Inferior parietal cortex (tissue), 1 donor: ENCODE results near the gene TMEM164.

Experiments
- DNase-seq: peaks from one replicate; pipeline ENCODE4 v3.0.0-alpha.2; 2016; ENCODE audit errors: extremely low spot score

TMEM164 gene

DNA sequence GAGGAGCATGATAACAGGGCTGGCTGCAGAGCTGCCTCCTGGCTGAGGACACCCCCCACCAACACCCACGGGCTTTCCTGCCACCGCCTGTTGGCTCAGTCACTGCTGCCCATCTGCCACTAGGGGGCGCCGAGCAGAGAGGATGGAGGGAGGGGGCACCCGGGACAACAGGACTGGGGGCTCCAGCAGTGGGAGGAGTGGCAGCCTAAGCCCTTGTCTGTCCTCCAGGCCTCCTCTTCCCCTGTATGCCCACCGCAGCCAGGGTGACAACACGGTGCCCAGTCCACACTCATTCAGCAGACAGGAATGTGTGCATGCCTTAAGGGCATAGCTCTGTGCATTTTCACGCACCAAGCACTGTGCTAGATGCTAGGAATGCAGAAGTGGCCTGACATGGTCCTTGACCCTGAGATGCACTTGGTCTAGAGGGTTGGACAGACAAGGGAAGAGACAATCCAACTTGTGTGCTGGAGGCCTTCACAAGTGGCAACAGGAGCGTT is 165.1 kb downstream of the TMEM164 start:
- no peak for DNase-seq

GRCh38 chrX:110168585-110168984 is 165.7 kb downstream of the TMEM164 start:
- DNase-seq = peak; percentile 17

- DNase-seq = no peak
These were observed 167.1 kb downstream of the TMEM164 start for GRCh38 chrX:110170029-110170428.

DNA sequence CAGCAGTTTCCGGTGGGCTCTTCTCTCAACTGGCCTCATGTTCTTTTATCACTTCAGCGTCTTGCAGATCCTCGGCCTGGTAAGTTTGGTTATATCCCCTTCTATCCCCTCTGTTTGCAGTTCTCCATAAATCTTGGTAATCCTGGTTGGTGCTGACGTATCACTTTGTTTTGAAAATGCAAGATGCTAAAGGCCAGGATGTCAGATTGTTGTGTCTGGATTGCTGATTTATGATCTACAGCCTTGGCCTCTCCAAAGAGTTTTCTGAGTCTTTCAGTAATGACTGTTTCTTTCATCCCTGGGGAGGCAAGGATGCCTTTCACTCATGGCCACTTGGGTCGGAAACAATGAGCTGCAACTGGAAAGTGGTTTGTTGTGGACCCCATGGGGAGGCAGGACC is 168.5 kb downstream of the TMEM164 start:
- no peak for DNase-seq

DNA sequence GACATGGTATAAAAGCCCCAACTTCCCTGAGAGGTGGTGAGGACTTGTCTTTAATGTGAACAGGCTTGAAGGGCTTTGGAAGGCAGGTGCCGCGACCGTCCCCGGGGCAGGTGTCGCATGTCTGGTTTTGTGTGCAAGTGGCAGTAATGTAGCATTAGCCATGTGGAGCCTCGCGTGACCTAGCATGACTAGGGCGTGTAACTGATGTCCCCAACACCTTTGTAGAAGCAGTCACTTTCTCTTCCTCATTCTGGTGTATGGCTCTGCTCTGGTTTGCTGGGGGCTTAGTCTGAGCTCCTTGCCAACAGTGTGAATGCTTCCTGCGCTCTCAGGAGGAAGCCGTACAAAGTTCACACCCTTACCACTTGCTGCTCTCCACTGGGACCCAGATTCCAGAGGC is 169.3 kb downstream of the TMEM164 start:
- DNase-seq = no peak

- no peak for DNase-seq
These were observed 170.6 kb downstream of the TMEM164 start for GRCh38 chrX:110173192-110174175.

DNA sequence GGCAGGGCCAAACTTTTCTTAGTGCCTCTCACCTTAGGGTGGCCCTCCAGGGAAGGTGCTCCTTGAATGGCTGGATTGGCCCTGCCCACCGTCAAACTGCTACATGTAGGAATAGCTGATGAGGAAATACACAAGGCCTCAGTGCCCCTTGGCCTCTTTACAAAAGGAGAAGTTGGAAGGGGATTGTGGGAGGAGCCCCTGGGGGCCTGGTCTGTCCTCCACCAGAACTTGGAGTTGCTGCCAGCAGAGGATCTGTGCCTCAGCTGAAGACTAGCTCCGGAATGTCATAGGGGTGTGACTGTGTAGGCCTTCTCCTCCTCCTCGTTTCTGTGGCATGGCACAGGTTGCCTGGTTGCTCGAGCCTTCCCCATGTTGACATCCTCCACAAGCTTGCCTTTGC is 172.2 kb downstream of the TMEM164 start:
- no peak for DNase-seq

DNA sequence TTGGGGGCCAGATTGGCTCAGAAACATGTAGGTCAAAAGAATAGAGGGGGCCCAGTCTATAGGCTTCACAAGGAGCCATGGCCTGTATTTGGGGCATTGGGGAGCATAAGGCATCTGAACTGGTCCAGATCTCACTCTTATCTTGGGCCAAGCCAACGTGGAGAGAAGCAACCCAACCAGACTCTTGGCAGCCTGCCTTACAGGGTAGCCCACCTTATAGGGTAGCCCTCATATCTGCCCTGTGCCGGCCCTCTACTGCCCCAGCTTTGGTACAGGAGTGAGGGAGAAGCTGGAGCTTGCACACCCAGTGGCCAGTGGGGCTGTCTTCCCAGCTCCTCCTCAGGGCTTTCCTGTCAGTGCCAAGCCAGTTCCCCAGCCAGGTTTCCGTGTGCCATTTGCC is 172.8 kb downstream of the TMEM164 start:
- no peak for DNase-seq

- DNase-seq = peak; percentile 35
These were observed 175.4 kb downstream of the TMEM164 start for GRCh38 chrX:110178179-110178865.

GRCh38 chrX:110180176-110180927 is 177.4 kb downstream of the TMEM164 start:
- DNase-seq = no peak

GRCh38 chrX:110180928-110181310 is 178.0 kb downstream of the TMEM164 start:
- no peak for DNase-seq

DNA sequence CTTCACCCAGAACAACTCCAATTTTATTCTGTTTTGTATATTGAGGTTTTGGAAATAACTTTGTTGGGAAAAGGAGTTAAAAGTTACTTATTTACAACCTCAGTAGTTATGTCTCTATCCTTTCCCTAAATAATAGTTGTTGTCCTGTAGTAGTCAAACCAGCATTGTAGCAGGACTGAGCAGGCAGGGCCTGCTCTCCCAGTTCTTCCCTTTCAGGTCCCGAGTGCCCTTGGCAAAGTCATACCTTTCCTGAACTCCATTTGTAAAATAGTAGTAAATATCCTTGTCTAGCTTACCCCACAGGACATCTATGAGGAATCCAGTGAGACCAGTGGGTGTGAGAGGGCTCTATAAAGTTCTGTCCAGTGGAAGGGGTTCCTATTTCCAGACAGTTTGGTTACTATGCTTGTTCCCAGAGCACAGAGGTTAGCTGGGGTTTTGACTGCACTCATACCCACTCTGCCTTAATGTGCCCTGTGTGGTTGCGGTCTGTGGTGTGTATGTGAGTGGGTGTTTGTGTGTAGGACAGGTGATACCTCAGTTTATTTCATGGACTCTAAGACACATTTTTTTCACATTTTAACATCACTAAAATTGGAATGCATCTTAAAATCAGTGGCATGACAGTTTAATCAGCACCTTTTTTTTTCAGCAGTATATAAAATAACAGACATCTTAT is 178.7 kb downstream of the TMEM164 start:
- no peak for DNase-seq

DNA sequence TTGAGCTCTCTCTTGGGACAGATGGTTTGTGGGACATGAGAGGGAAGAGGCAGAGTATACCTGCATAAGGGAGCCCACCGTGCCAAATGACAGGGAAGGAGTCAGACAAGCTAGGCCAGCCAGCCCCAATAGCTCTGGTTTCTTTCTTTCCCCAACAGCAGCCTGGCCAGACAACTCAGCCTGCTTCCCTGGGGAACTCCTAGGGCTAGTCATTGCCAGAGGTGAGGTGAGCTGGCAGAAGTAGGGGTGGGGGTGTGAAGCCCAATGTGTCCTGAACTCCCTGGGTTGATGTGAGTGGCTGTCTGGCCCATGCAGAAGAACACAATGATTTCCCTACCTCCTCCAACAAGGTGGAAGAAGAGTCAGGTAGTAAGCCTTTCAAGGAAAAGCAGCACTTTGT is 179.4 kb downstream of the TMEM164 start:
- no peak for DNase-seq

DNA sequence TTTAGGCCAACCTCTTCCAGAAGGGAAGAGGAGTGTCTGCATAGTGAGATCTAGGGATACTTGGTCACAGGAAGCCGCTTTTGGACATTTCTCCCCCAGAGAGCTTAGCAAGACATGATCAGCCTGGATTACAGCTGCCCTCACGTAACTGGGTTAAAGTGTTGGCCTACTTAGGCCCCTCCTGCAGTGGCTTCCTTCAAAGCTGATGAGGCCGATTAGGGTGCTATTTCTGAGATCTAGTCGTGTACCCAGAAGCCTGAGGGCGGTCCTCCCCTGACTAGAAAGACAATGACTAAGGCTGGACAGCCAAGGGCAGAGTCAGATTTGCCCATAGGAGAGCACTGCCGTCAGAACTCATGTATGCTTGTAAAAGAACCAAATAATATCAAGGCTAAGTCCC is 180.0 kb downstream of the TMEM164 start:
- DNase-seq = no peak

GRCh38 chrX:110183314-110183713 is 180.4 kb downstream of the TMEM164 start:
- no peak for DNase-seq

DNA sequence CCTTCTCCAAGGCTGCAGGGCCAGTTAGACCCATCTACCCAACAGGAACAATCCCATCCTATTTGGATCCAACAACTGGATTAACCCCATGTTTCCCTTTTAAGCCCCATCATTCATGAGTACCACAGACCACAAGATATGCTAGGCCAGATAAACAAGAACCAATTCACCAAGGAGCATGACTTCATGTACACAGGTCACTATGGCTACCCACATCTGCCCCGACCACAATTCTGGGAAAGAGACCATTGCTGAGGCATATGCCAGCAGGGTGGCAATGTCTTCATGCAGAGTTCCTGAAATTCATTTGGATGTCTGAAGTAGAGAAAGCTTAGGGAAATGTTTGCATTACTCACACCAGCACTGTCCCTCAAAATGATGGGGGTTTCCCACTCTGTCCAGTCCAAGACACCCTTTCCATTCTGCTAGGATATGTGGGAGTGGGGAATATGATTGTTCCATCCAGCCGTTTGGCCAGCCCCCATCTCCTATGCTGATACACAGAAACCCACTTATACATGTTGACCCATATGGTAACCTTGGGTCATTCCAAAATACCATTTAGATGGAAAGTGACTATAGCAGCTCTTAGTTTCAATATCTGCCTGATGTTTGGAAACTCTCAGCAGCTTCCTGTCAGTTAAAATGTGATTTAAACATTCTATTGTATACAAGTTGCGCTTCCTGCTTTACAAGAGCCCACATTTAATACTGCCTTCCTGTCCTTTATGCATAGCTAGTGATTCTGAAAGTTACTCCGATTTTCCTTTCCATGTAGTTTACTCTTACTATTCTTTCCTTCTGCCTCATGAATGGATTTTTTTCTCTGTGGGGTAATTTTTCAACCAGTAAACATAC is 186.0 kb downstream of the TMEM164 start:
- DNase-seq = no peak

DNA sequence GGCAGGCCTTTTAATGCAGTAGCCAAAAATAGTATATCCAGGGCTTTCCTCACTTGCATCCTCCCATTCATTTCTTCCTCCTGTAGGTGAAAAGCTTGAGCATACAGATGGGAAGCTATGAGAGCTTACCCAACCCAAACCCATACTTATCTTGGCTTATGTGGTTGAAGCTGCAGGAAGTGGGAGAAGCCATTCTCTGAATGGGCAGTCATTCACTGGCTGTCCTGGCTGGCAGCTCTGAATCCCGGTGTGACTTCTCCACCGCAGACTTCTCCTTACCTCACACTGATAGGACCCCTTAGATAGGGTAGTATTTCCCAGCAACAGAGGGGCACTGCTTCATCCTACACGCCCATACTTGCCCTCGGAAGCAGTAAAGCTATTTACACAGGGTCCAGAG is 189.6 kb downstream of the TMEM164 start:
- no peak for DNase-seq

DNA sequence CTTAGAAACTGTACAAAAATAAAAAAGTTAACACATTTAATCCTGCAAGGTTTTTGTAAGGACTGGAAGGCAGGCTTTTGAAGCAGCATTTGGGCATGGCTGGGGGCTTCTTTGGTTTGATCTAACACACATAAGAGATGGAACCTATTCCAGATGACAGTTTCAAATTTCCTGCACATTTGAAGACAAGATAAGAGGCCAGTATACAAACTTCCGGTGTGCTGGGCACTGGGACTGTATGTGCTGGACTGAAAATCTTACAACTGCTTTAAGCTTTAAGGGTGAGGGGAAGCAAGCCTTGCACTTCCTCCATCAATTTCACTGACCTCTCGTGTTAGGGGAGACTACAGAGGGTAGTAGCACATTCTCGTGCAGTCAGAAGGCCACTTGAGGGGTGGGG is 192.1 kb downstream of the TMEM164 start:
- DNase-seq = no peak

DNA sequence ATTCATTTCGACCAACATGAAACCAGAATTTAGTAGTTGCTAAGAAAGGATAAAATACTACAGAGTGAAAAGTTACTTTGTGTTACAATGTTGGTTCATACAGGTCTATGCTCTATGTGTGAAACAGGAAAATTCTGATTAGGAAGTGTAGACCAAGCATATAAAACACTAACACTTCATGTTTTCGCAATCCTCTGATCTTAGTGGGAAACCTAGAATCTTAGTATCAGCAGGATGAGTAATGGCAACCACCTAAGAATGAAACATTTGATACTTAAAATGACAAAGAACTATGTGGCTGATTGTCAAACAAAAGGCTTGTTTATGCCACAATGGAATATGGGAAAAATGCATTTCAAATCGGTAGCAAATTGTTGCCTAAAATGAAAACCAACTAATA is 198.9 kb downstream of the TMEM164 start:
- no peak for DNase-seq

DNA sequence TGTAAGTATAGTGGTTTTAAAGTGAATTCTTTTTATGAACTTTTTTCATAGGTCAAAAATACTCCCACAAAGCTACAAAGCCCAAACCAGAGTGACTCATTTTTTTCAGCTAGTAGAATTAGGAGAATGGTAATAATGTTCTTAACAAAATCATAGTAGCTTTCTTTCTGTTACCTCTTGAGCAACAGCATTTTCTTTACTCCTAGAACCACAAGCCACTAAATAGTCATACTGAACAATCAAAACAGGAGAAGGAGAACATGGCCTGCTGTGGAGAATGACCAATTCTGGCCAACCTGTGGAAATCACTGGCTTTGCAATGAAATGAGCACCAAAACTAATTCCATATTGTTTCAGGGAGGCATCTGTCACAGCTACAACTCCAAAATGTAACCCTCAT is 202.1 kb downstream of the TMEM164 start:
- DNase-seq = no peak

GRCh38 chrX:110208092-110208491 is 205.2 kb downstream of the TMEM164 start:
- no peak for DNase-seq
